Neuronal stem cell (in vitro differentiated cells): ENCODE measurements around the gene ACTC1.

Source experiments
- DNase-seq: peaks from one replicate; pipeline ENCODE4 v3.0.0-alpha.2; 2013; ENCODE audit warnings: low spot score
- H2AFZ ChIP-seq: one replicate; pipeline ENCODE4 v1.6.1; 2013; ENCODE audit warnings: mild to moderate bottlenecking, low read length, inconsistent platforms
- H2AK5ac ChIP-seq: 2 replicates; pipeline ENCODE4 v1.6.1; 2013; ENCODE audit warnings: low read depth, mild to moderate bottlenecking, inconsistent platforms, low read length, moderate library complexity, mixed read lengths
- H2BK120ac ChIP-seq: 2 replicates; pipeline ENCODE4 v1.6.1; 2013; ENCODE audit warnings: low read depth, mild to moderate bottlenecking, inconsistent platforms, low read length, moderate library complexity, mixed read lengths
- H2BK12ac ChIP-seq: one replicate; pipeline ENCODE4 v1.6.1; 2013; ENCODE audit warnings: low read length, inconsistent platforms
- H2BK15ac ChIP-seq: 2 replicates; pipeline ENCODE4 v1.6.1; 2013; ENCODE audit warnings: mild to moderate bottlenecking, low read length, inconsistent platforms, mixed read lengths
- H2BK5ac ChIP-seq: one replicate; pipeline ENCODE4 v1.6.1; 2013; ENCODE audit warnings: inconsistent platforms, mild to moderate bottlenecking, low read length, moderate library complexity
- H3K14ac ChIP-seq: one replicate; pipeline ENCODE4 v1.6.1; 2013; ENCODE audit warnings: low read length, inconsistent platforms
- H3K18ac ChIP-seq: 2 replicates; pipeline ENCODE4 v1.6.1; 2013; ENCODE audit warnings: low read length, inconsistent platforms
- H3K23ac ChIP-seq: 2 replicates; pipeline ENCODE4 v1.6.1; 2013; ENCODE audit warnings: low read depth, mild to moderate bottlenecking, mixed read lengths, low read length, inconsistent platforms; ENCODE audit not compliant: poor library complexity
- H3K27ac ChIP-seq: replicated peaks from 3 replicates; pipeline ENCODE4 v1.5.1; 2013; ENCODE audit warnings: low read length, inconsistent platforms
- H3K27me3 ChIP-seq, 3 experiments: 2 replicates each; pipeline ENCODE4 v1.6.1; 2013; ENCODE audit warnings: low read length in 3 of 3, mild to moderate bottlenecking in 2 of 3, inconsistent platforms in 1 of 3, low read depth in 1 of 3, mixed read lengths in 1 of 3, moderate library complexity in 1 of 3; ENCODE audit not compliant: control insufficient read depth in 3 of 3, insufficient read depth in 3 of 3
- H3K36me3 ChIP-seq, 2 donors: replicated peaks in 1 of 2; 2 replicates each; pipeline ENCODE4 v1.6.1; 2013; ENCODE audit warnings: low read length in 2 of 2; ENCODE audit not compliant: control insufficient read depth in 2 of 2, insufficient read depth in 2 of 2
- H3K4ac ChIP-seq: 2 replicates; pipeline ENCODE4 v1.6.1; 2013; ENCODE audit warnings: inconsistent platforms, mild to moderate bottlenecking, low read length, moderate library complexity
- H3K4me1 ChIP-seq, 2 donors: 1 replicate in 1 of 2; 2 replicates in 1 of 2; pipeline ENCODE4 v1.6.1; 2013; ENCODE audit warnings: low read length in 2 of 2, low read depth in 1 of 2; ENCODE audit not compliant: control insufficient read depth in 2 of 2, insufficient read depth in 1 of 2
- H3K4me2 ChIP-seq: one replicate; pipeline ENCODE4 v1.6.1; 2013; ENCODE audit warnings: mild to moderate bottlenecking, low read length, inconsistent platforms; ENCODE audit not compliant: insufficient read depth, poor library complexity, severe bottlenecking
- H3K4me3 ChIP-seq, 2 donors: 2 replicates each; pipeline ENCODE4 v1.5.1; 2013; ENCODE audit warnings: low read length in 2 of 2, mild to moderate bottlenecking in 2 of 2, inconsistent platforms in 1 of 2, moderate library complexity in 1 of 2
- H3K79me1 ChIP-seq: one replicate; pipeline ENCODE4 v1.6.1; 2013; ENCODE audit warnings: low read depth, mild to moderate bottlenecking, inconsistent platforms, low read length, moderate library complexity
- H3K9ac ChIP-seq: one replicate; pipeline ENCODE4 v1.6.1; 2013; ENCODE audit warnings: mild to moderate bottlenecking, low read depth, low read length, inconsistent platforms; ENCODE audit not compliant: poor library complexity
- H3K9me3 ChIP-seq, 2 donors: replicated peaks in 1 of 2; 2 replicates each; pipeline versions ENCODE3 to v1.6.1; 2013; ENCODE audit warnings: low read length in 2 of 2, mild to moderate bottlenecking in 2 of 2, inconsistent platforms in 1 of 2, low read depth in 1 of 2, mixed read lengths in 1 of 2, moderate library complexity in 1 of 2; ENCODE audit not compliant: control insufficient read depth in 2 of 2, insufficient read depth in 1 of 2
- H4K8ac ChIP-seq: one replicate; pipeline ENCODE4 v1.6.1; 2013; ENCODE audit warnings: low read depth, mild to moderate bottlenecking, inconsistent platforms, low read length, moderate library complexity
- H4K91ac ChIP-seq: one replicate; pipeline ENCODE4 v1.6.1; 2013; ENCODE audit warnings: low read length, low read depth, mild to moderate bottlenecking, inconsistent platforms; ENCODE audit not compliant: poor library complexity
- WGBS, 2 donors: extraction: QIAGEN DNeasy Blood & Tissue Kit; methylation state at CpG; one replicate each; pipeline ENCODE4 v1.1.7; 2013; ENCODE audit warnings: missing lambda C conversion rate in 2 of 2, mixed read lengths in 1 of 2; ENCODE audit not compliant: insufficient read length in 2 of 2, insufficient replicate concordance in 1 of 2; ENCODE audit errors: extremely low coverage in 2 of 2; 5-methylcytosine and 5-hydroxymethylcytosine counted together

Gene ACTC1

GRCh38 chr15:34793071-34793470 lies 2.3 kb downstream of the ACTC1 start:
- Histone ChIP-seq H3K9ac (no peak overlapping the region), H3K23ac (peak overlapping the region; percentile 20), H2BK120ac (no peak overlapping the region), H3K4me3 (no peak overlapping the region), H2AK5ac (no peak overlapping the region), H3K14ac (no peak overlapping the region), H3K4me1 (peaks cover 0 to 8% of the 10 kb centered on the region in 2 donors), H3K36me3 (no peaks in the 10 kb centered on the region), H3K27ac (no peak overlapping the region), H3K4ac (no peak overlapping the region), H3K18ac (no peak overlapping the region), H2BK12ac (no peak overlapping the region), H3K9me3 (no peaks in the 10 kb centered on the region), H4K91ac (no peak overlapping the region), H2AFZ (no peak overlapping the region), H3K79me1 (no peaks in the 10 kb centered on the region), H3K27me3 (peaks cover 0 to 51% (median 5%) of the 10 kb centered on the region in 3 experiments), H2BK15ac (no peak overlapping the region), H3K4me2 (no peak overlapping the region), H4K8ac (no peak overlapping the region), H2BK5ac (no peak overlapping the region)
- no peak for DNase-seq
- no CpG with 5 or more reads among the region's 9 CpGs for WGBS, 2 donors

- H3K4me3 ChIP-seq: no peak overlapping the region
- no peak for DNase-seq
- no peaks in the 10 kb centered on the region for H3K36me3 ChIP-seq
- no peak overlapping the region for H2BK12ac ChIP-seq
- H3K14ac ChIP-seq: no peak overlapping the region
- H2BK15ac ChIP-seq: no peak overlapping the region
- H4K8ac ChIP-seq: no peak overlapping the region
- H3K4me1 ChIP-seq: peaks cover 0 to 8% of the 10 kb centered on the region in 2 donors
- no peak overlapping the region for H2AK5ac ChIP-seq
- no peak overlapping the region for H3K18ac ChIP-seq
- no peaks in the 10 kb centered on the region for H3K79me1 ChIP-seq
- H3K4me2 ChIP-seq: no peak overlapping the region
- H3K23ac ChIP-seq: no peak overlapping the region
- no peaks in the 10 kb centered on the region for H3K9me3 ChIP-seq
- H2BK5ac ChIP-seq: no peak overlapping the region
- H2BK120ac ChIP-seq: no peak overlapping the region
- H3K4ac ChIP-seq: no peak overlapping the region
- H3K27me3 ChIP-seq: peaks cover 0 to 38% (median 5%) of the 10 kb centered on the region in 3 experiments
- no peak overlapping the region for H3K9ac ChIP-seq
- H2AFZ ChIP-seq: no peak overlapping the region
- H4K91ac ChIP-seq: no peak overlapping the region
- H3K27ac ChIP-seq: no peak overlapping the region
- WGBS, 2 donors: no CpG with 5 or more reads among the region's 3 CpGs
Measured at GRCh38 chr15:34791701-34792100, 3.6 kb downstream of the ACTC1 start.

GRCh38 chr15:34790121-34790520 lies 5.2 kb downstream of the ACTC1 start:
- no CpG with 5 or more reads among the region's 6 CpGs for WGBS, 2 donors
- no peak overlapping the region for H4K8ac ChIP-seq
- no peak for DNase-seq
- H2AK5ac ChIP-seq: no peak overlapping the region
- no peak overlapping the region for H4K91ac ChIP-seq
- H3K4me1 ChIP-seq: peaks cover 0 to 5% of the 10 kb centered on the region in 2 donors
- no peak overlapping the region for H3K4ac ChIP-seq
- H3K36me3 ChIP-seq: no peaks in the 10 kb centered on the region
- H3K4me3 ChIP-seq: no peak overlapping the region
- no peak overlapping the region for H2BK120ac ChIP-seq
- H3K9ac ChIP-seq: no peak overlapping the region
- H2BK12ac ChIP-seq: no peak overlapping the region
- no peak overlapping the region for H3K14ac ChIP-seq
- no peaks in the 10 kb centered on the region for H3K79me1 ChIP-seq
- no peak overlapping the region for H3K18ac ChIP-seq
- no peak overlapping the region for H3K23ac ChIP-seq
- H2AFZ ChIP-seq: no peak overlapping the region
- no peak overlapping the region for H3K4me2 ChIP-seq
- H3K27me3 ChIP-seq: peaks cover 0 to 22% (median 5%) of the 10 kb centered on the region in 3 experiments
- H3K27ac ChIP-seq: no peak overlapping the region
- no peak overlapping the region for H2BK5ac ChIP-seq
- no peak overlapping the region for H2BK15ac ChIP-seq
- H3K9me3 ChIP-seq: no peaks in the 10 kb centered on the region

- no peaks in the 10 kb centered on the region for H3K9me3 ChIP-seq
- no peak overlapping the region for H3K9ac ChIP-seq
- H2AK5ac ChIP-seq: no peak overlapping the region
- no peak overlapping the region for H2BK120ac ChIP-seq
- H4K91ac ChIP-seq: no peak overlapping the region
- no CpG with 5 or more reads among the region's 7 CpGs for WGBS, 2 donors
- H3K4me2 ChIP-seq: no peak overlapping the region
- no peak overlapping the region for H3K14ac ChIP-seq
- peaks cover 0 to 15% (median 0%) of the 10 kb centered on the region in 3 experiments for H3K27me3 ChIP-seq
- no peak overlapping the region for H3K27ac ChIP-seq
- no peaks in the 10 kb centered on the region for H3K79me1 ChIP-seq
- no peak for DNase-seq
- no peak overlapping the region for H2AFZ ChIP-seq
- H3K18ac ChIP-seq: no peak overlapping the region
- no peak overlapping the region for H2BK12ac ChIP-seq
- H3K4me1 ChIP-seq: peaks cover 0 to 1% of the 10 kb centered on the region in 2 donors
- H2BK15ac ChIP-seq: no peak overlapping the region
- H2BK5ac ChIP-seq: no peak overlapping the region
- H3K23ac ChIP-seq: no peak overlapping the region
- no peaks in the 10 kb centered on the region for H3K36me3 ChIP-seq
- no peak overlapping the region for H3K4ac ChIP-seq
- no peak overlapping the region for H4K8ac ChIP-seq
- H3K4me3 ChIP-seq: no peak overlapping the region
Measured at GRCh38 chr15:34789326-34789725, 6.0 kb downstream of the ACTC1 start.
